B cell (primary cell): ENCODE measurements around the gene NKAPL.

Source experiments
- EZH2 ChIP-seq: IDR thresholded peaks from 2 replicates; pipeline ENCODE4 v1.6.1; 2012; ENCODE audit warnings: borderline replicate concordance, low read depth, mild to moderate bottlenecking, moderate library complexity, low read length; ENCODE audit not compliant: insufficient read depth, poor library complexity, severe bottlenecking
- TF ChIP-seq, protein P1 (sequence below): fragments of 200-600 bp; IDR thresholded peaks from one replicate; pipeline ENCODE4 v1.8.0; 2022; ENCODE audit warnings: antibody characterized with exemption, mild to moderate bottlenecking

DNA sequence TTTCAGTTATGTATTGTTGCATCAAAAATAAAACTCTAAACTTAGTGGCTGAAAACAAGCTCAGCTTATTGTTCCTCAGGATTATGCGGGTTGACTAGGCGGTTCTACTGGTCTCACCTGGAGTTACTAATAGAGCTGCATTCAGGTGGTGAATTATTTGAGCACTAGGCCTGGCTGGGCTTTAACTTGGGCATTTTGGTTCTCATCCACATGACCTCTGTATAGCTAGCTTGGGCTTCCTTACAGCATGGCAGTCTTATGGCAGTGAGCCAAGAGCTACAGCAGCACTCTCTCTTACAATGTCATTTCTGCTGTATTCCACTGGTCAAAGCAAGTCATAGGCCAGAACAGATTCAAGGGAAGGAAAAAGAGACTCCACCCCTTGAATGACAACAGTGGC lies 23.8 kb downstream of the NKAPL start:
- TF ChIP-seq, protein P1, sequence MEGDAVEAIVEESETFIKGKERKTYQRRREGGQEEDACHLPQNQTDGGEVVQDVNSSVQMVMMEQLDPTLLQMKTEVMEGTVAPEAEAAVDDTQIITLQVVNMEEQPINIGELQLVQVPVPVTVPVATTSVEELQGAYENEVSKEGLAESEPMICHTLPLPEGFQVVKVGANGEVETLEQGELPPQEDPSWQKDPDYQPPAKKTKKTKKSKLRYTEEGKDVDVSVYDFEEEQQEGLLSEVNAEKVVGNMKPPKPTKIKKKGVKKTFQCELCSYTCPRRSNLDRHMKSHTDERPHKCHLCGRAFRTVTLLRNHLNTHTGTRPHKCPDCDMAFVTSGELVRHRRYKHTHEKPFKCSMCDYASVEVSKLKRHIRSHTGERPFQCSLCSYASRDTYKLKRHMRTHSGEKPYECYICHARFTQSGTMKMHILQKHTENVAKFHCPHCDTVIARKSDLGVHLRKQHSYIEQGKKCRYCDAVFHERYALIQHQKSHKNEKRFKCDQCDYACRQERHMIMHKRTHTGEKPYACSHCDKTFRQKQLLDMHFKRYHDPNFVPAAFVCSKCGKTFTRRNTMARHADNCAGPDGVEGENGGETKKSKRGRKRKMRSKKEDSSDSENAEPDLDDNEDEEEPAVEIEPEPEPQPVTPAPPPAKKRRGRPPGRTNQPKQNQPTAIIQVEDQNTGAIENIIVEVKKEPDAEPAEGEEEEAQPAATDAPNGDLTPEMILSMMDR = no peak
- TF ChIP-seq EZH2 = no peak
